Cardiac muscle cell (in vitro differentiated cells and primary cell): ENCODE data around the gene UGT1A9. TPM values are rescaled to one million over a fixed set of nuclear protein-coding genes. Genes with fewer than 3 reads are reported as not detected.
A peak's percentile ranks its signal among the peaks of the same experiment; 100 is the strongest.

Experiments
- DNase-seq, 2 donors: peaks; one replicate each; pipeline versions ENCODE4 v3.0.0 to v3.0.0-alpha.2; 2010 to 2017; ENCODE audit warnings: low read depth in 1 of 2, low spot score in 1 of 2
- H3K27ac ChIP-seq: fragments of 200-600 bp; sonication (generic); 2 replicates; pipeline ENCODE4 v1.5.1; 2016
- H3K27me3 ChIP-seq: fragments of 200-600 bp; sonication (generic); 2 replicates; pipeline ENCODE4 v1.6.0; 2016; ENCODE audit warnings: control low read depth
- H3K36me3 ChIP-seq: fragments of 200-600 bp; sonication (generic); 2 replicates; pipeline ENCODE4 v1.5.1; 2016; ENCODE audit warnings: control low read depth
- H3K4me1 ChIP-seq: fragments of 200-600 bp; sonication (generic); 2 replicates; pipeline ENCODE4 v1.8.1; 2017; ENCODE audit warnings: low read depth, mild to moderate bottlenecking, mixed run types
- H3K4me3 ChIP-seq: fragments of 200-600 bp; sonication (generic); 2 replicates; pipeline ENCODE4 v1.5.1; 2016; ENCODE audit warnings: mild to moderate bottlenecking
- H3K9me3 ChIP-seq: fragments of 200-600 bp; sonication (generic); 2 replicates; pipeline ENCODE4 v1.5.1; 2017; ENCODE audit warnings: low read depth, mild to moderate bottlenecking, control low read depth
- CTCF ChIP-seq: IDR thresholded peaks from 2 replicates; pipeline ENCODE4 v1.5.1; 2012; ENCODE audit warnings: low read depth, mild to moderate bottlenecking, low read length
- polyA plus RNA-seq: library from polyadenylated mRNA; unstranded; fragments of >200 nt; fragmentation: Nextera tagmentation; extraction: Ambion mirVana; gene quantifications from 2 replicates; pipeline ENCODE4 v1.2.1, GENCODE V29; 2016
- total RNA-seq: library from RNA; depleted of rRNA; stranded (reverse); fragments of >200 nt; gene quantifications from 2 replicates; pipeline ENCODE4 v1.2.3, GENCODE V29; 2016

Gene UGT1A9
- total and polyA plus RNA-seq, 2 experiments from 2014 or later, result not detected

GRCh38 chr2:233706720-233707119, 35.0 kb downstream of the UGT1A9 start:
- H3K27me3 ChIP-seq, result peaks cover 8% of the 10 kb centered on the region
- no peak for TF ChIP-seq CTCF
- H3K27ac ChIP-seq, result no peak overlapping the region
- no peak overlapping the region for H3K4me3 ChIP-seq
- H3K4me1 ChIP-seq, result no peaks in the 10 kb centered on the region
- H3K9me3 ChIP-seq, result no peaks in the 10 kb centered on the region
- H3K36me3 ChIP-seq, result no peaks in the 10 kb centered on the region
- DNase-seq, result peak in 1 of 2 donors; percentile 53

- H3K4me3 ChIP-seq, result no peak overlapping the region
- TF ChIP-seq CTCF, result no peak
- H3K9me3 ChIP-seq, result no peaks in the 10 kb centered on the region
- DNase-seq, result peak in 1 of 2 donors; percentile 59
- no peak overlapping the region for H3K27ac ChIP-seq
- peaks cover 8% of the 10 kb centered on the region for H3K27me3 ChIP-seq
- no peaks in the 10 kb centered on the region for H3K36me3 ChIP-seq
- H3K4me1 ChIP-seq, result no peaks in the 10 kb centered on the region
These were observed 36.4 kb downstream of the UGT1A9 start for GRCh38 chr2:233707940-233708644.

- H3K36me3 ChIP-seq, result no peaks in the 10 kb centered on the region
- no peaks in the 10 kb centered on the region for H3K4me1 ChIP-seq
- peaks cover 8% of the 10 kb centered on the region for H3K27me3 ChIP-seq
- no peak for TF ChIP-seq CTCF
- H3K27ac ChIP-seq, result no peak overlapping the region
- DNase-seq, result no peak
- H3K9me3 ChIP-seq, result no peaks in the 10 kb centered on the region
- no peak overlapping the region for H3K4me3 ChIP-seq
These were observed 37.2 kb downstream of the UGT1A9 start for GRCh38 chr2:233708942-233709341.

- peak; percentile 86 to 91 for DNase-seq
- TF ChIP-seq CTCF, result peak; percentile 96
These were observed 39.8 kb downstream of the UGT1A9 start for GRCh38 chr2:233711312-233712008.

GRCh38 chr2:233712611-233713261, 41.0 kb downstream of the UGT1A9 start, which contains the start of gene UGT1A5:
Gene UGT1A5 (plus strand): TSS chr2:233712907. CDS start chr2:233712992, 85 bp downstream.
- Histone ChIP-seq H3K9me3 (no peaks in the 10 kb centered on the region), H3K27ac (no peak within 1 kb of the TSS), H3K4me3 (no peak within 1 kb of the TSS), H3K4me1 (no peaks in the 10 kb centered on the region), H3K36me3 (no peaks in the 10 kb centered on the region), H3K27me3 (no peaks in the 10 kb centered on the region)
- no peak for TF ChIP-seq CTCF
- no peak for DNase-seq

More at GRCh38 chr2:233711312-233712008, 39.8 kb downstream of the UGT1A9 start:
- Histone ChIP-seq H3K27ac (no peak overlapping the region), H3K36me3 (no peaks in the 10 kb centered on the region), H3K27me3 (peaks cover under 1% of the 10 kb centered on the region), H3K4me3 (no peak overlapping the region), H3K4me1 (no peaks in the 10 kb centered on the region), H3K9me3 (no peaks in the 10 kb centered on the region)
